ENCODE data around the gene NUP205.

NUP205 gene

GRCh38 chr7:135653340-135654080, 95.8 kb downstream of the NUP205 start:
- H3K9ac ChIP-seq, result no peak overlapping the region

GRCh38 chr7:135658564-135658963, 100.8 kb downstream of the NUP205 start:
- TF ChIP-seq Cebpa-rat (IDR thresholded peaks at IDR 0.05), result no peak
- no peaks in the 10 kb centered on the region for H3K27me3 ChIP-seq
- H3K36me3 ChIP-seq, result no peaks in the 10 kb centered on the region
- H3K9ac ChIP-seq, result no peak overlapping the region
- no peaks in the 10 kb centered on the region for H4K20me1 ChIP-seq
- peak overlapping the region in 1 of 11 experiments; percentile 81; a peak in 1 of 22 replicates for H3K27ac ChIP-seq
- no peak overlapping the region for H3K4me3 ChIP-seq
- H3K4me1 ChIP-seq, result peaks cover 11 to 30% (median 21%) of the 10 kb centered on the region in 10 experiments
- peak overlapping the region in 1 of 11 experiments; percentile 71; a peak in 2 of 22 replicates for H3K4me2 ChIP-seq
- no peaks in the 10 kb centered on the region for H3K9me3 ChIP-seq (replicated peaks in 1 of 11)

More at GRCh38 chr7:135653340-135654080, 95.8 kb downstream of the NUP205 start:
- TF ChIP-seq Cebpa-rat (IDR thresholded peaks at IDR 0.05), result no peak
- Histone ChIP-seq H3K36me3 (peaks cover under 1 to 29% (median 19%) of the 10 kb centered on the region in 11 experiments; a peak in 20 of 22 replicates), H3K4me3 (no peak overlapping the region), H4K20me1 (no peaks in the 10 kb centered on the region), H3K27ac (no peak overlapping the region), H3K4me2 (no peak overlapping the region), H3K27me3 (no peaks in the 10 kb centered on the region), H3K4me1 (peaks cover 0 to 27% (median 0%) of the 10 kb centered on the region in 10 experiments; a peak in 6 of 20 replicates), H3K9me3 (replicated peaks in 1 of 11) (no peaks in the 10 kb centered on the region)

DNA sequence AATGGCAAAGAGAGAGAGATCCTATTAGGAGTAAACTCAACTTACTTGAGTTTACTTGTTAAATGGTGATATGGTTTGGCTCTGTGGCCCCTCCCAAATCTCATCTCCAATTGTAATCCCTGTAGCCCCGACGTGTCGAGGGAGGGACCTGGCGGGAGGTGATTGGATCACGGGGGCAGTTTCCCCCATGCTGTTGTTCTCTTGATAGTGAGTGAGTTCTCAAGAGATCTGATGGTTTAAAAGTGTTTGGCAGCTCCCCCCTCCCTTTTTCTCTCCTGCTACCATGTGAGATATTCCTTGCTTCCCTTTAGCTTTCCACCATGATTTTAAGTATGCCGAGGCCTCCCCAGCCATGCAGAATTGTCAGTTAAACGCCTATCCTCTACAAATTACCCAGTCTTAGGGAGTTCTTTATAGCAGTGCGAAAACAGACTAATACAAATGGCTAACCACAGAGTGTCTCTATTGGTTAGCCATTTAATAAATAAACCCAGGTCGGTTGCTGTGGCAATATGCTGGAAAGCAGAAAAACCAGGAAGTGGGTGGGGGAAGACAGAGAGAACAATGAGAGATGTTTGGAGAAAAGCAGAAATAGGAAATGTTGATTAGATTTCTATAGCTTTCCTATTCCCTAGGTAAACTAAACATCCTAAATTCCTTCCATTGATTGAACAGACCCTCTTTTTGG, 101.6 kb downstream of the NUP205 start:
- H3K4me1 ChIP-seq, result peaks cover 18 to 37% (median 28%) of the 10 kb centered on the region in 10 experiments
- H3K27me3 ChIP-seq, result no peaks in the 10 kb centered on the region
- H3K4me3 ChIP-seq, result no peak overlapping the region
- H4K20me1 ChIP-seq, result no peaks in the 10 kb centered on the region
- H3K27ac ChIP-seq, result peak overlapping the region in 6 of 11 experiments; percentile 15 to 81 (median 44); a peak in 8 of 22 replicates
- H3K4me2 ChIP-seq, result peak overlapping the region in 7 of 11 experiments; percentile 14 to 71 (median 39); a peak in 10 of 22 replicates
- peaks cover 0 to 1% (median 0%) of the 10 kb centered on the region in 11 experiments; a peak in 1 of 22 replicates for H3K36me3 ChIP-seq
- no peak for TF ChIP-seq Cebpa-rat (IDR thresholded peaks at IDR 0.05)
- H3K9me3 ChIP-seq (replicated peaks in 1 of 11), result no peaks in the 10 kb centered on the region
- peak overlapping the region in 1 of 11 experiments; percentile 59; a peak in 2 of 22 replicates for H3K9ac ChIP-seq

GRCh38 chr7:135661311-135662122, 103.8 kb downstream of the NUP205 start:
- Histone ChIP-seq H3K36me3 (peaks cover 0 to 23% (median 7%) of the 10 kb centered on the region in 11 experiments; a peak in 7 of 22 replicates), H3K27me3 (no peaks in the 10 kb centered on the region), H3K9ac (peak overlapping the region; percentile 83 to 97 (median 93); a peak in 21 of 22 replicates), H3K27ac (peak overlapping the region; percentile 23 to 95 (median 91); a peak in 21 of 22 replicates), H4K20me1 (peaks cover 0 to 6% (median 0%) of the 10 kb centered on the region in 11 experiments; a peak in 2 of 22 replicates), H3K9me3 (replicated peaks in 1 of 11) (no peaks in the 10 kb centered on the region), H3K4me2 (peak overlapping the region; percentile 76 to 91 (median 86)), H3K4me3 (peak overlapping the region; percentile 64 to 99 (median 86); a peak in 19 of 20 replicates), H3K4me1 (peaks cover 20 to 59% (median 40%) of the 10 kb centered on the region in 10 experiments)
- peak in 4 of 11 experiments; percentile 26 to 79 (median 40); a peak in 4 of 22 replicates for TF ChIP-seq Cebpa-rat (IDR thresholded peaks at IDR 0.05)

GRCh38 chr7:135662123-135662372, 104.3 kb downstream of the NUP205 start:
- H4K20me1 ChIP-seq, result peaks cover 0 to 6% (median 0%) of the 10 kb centered on the region in 11 experiments; a peak in 4 of 22 replicates
- no peaks in the 10 kb centered on the region for H3K9me3 ChIP-seq (replicated peaks in 1 of 11)
- peaks cover 0 to 27% (median 7%) of the 10 kb centered on the region in 11 experiments; a peak in 7 of 22 replicates for H3K36me3 ChIP-seq
- peak overlapping the region; percentile 76 to 91 (median 86) for H3K4me2 ChIP-seq
- peak overlapping the region; percentile 64 to 99 (median 86); a peak in 19 of 20 replicates for H3K4me3 ChIP-seq
- peaks cover 20 to 64% (median 45%) of the 10 kb centered on the region in 10 experiments for H3K4me1 ChIP-seq
- no peaks in the 10 kb centered on the region for H3K27me3 ChIP-seq
- H3K27ac ChIP-seq, result peak overlapping the region; percentile 23 to 95 (median 91); a peak in 21 of 22 replicates
- H3K9ac ChIP-seq, result peak overlapping the region; percentile 83 to 97 (median 93); a peak in 21 of 22 replicates
- no peak for TF ChIP-seq Cebpa-rat (IDR thresholded peaks at IDR 0.05)

DNA sequence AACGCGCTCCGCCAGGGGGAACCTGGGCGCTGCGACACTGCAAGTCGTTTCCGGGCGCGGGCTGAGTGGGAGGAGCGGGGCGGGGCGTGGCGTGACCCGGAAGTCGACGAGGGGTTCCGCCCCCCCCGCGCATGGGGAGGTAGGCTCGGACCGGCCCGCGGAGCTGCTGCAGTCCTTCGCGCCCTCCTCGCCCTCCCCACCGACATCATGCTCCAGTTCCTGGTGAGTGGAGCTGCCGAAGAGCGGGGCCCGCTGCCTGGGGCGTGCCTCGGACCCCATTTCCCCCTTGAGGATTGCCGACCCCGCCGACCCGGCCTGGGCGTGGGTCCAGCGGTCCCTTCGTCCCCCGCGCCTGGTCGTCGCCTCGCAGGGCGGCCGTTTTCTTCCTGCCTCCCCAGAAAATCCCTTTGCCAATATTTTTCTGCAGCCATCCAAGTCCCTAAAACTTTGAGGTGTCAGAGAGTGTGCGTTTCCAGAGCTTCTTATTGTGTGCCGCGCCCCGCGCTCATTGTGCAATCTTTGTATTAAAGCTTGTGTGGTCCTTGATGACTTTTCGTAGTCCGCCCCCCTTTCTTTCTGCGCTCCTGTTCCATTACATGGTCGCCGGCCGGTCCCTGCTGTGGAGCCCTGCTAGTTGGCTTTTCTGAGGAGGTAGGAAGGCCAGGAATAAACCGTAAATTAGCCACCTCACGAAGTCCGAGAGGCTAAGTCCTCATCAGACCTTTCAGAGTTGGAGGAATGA, 104.8 kb downstream of the NUP205 start, which contains the start of gene STMP1:
STMP1 (plus strand) TSS at position 142 of the 742 bp plus-strand sequence.
- peak within 1 kb of the TSS; percentile 60 to 95 (median 91) for H3K27ac ChIP-seq
- TF ChIP-seq Cebpa-rat (IDR thresholded peaks at IDR 0.05), result peak in 9 of 11 experiments; percentile 35 to 95 (median 77); a peak in 15 of 22 replicates

GRCh38 chr7:135664046-135664589, 106.4 kb downstream of the NUP205 start:
- peaks cover 0 to 41% (median 20%) of the 10 kb centered on the region in 11 experiments; a peak in 17 of 22 replicates for H3K36me3 ChIP-seq
- TF ChIP-seq Cebpa-rat (IDR thresholded peaks at IDR 0.05), result no peak
- peak overlapping the region in 8 of 11 experiments; percentile 83 to 97 (median 92); a peak in 9 of 22 replicates for H3K9ac ChIP-seq
- H3K4me2 ChIP-seq, result peak overlapping the region; percentile 73 to 90 (median 86)
- H3K4me3 ChIP-seq, result peak overlapping the region in 6 of 10 experiments; percentile 81 to 99 (median 86); a peak in 5 of 20 replicates
- peak overlapping the region in 6 of 11 experiments; percentile 83 to 93 (median 90); a peak in 10 of 22 replicates for H3K27ac ChIP-seq
- peaks cover 20 to 75% (median 48%) of the 10 kb centered on the region in 10 experiments for H3K4me1 ChIP-seq
- H3K9me3 ChIP-seq (replicated peaks in 1 of 11), result peaks cover 0 to 14% (median 12%) of the 10 kb centered on the region in 11 experiments; a peak in 19 of 22 replicates
- no peaks in the 10 kb centered on the region for H3K27me3 ChIP-seq
- H4K20me1 ChIP-seq, result peaks cover 0 to 6% (median 0%) of the 10 kb centered on the region in 11 experiments; a peak in 7 of 22 replicates

More for the DNA sequence above, 104.8 kb downstream of the NUP205 start, which contains the start of gene STMP1:
- Histone ChIP-seq H3K4me3 (peak within 1 kb of the TSS; percentile 64 to 99 (median 86)), H3K9me3 (replicated peaks in 1 of 11) (no peaks in the 10 kb centered on the region), H3K4me2 (peak within 1 kb of the TSS; percentile 76 to 91 (median 86)), H3K27me3 (no peaks in the 10 kb centered on the region), H3K9ac (peak within 1 kb of the TSS; percentile 83 to 97 (median 93)), H3K4me1 (peaks cover 20 to 69% (median 48%) of the 10 kb centered on the region in 10 experiments), H4K20me1 (peaks cover 0 to 6% (median 0%) of the 10 kb centered on the region in 11 experiments; a peak in 4 of 22 replicates), H3K36me3 (peaks cover 0 to 27% (median 7%) of the 10 kb centered on the region in 11 experiments; a peak in 7 of 22 replicates)
